AG08395 (cell line): ENCODE data around the gene SAAL1.
"Not testable (repeated sequence)": the region's sequence is repeated elsewhere in the genome, so short reads cannot be mapped to it uniquely, and the experiment has no call there.

Source experiments
- DNase-seq: peaks from one replicate; pipeline ENCODE4 v3.0.0; 2012; ENCODE audit warnings: mixed read lengths, low spot score

Gene SAAL1, protein sequence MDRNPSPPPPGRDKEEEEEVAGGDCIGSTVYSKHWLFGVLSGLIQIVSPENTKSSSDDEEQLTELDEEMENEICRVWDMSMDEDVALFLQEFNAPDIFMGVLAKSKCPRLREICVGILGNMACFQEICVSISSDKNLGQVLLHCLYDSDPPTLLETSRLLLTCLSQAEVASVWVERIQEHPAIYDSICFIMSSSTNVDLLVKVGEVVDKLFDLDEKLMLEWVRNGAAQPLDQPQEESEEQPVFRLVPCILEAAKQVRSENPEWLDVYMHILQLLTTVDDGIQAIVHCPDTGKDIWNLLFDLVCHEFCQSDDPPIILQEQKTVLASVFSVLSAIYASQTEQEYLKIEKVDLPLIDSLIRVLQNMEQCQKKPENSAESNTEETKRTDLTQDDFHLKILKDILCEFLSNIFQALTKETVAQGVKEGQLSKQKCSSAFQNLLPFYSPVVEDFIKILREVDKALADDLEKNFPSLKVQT

GRCh38 chr11:18105802-18106574 is at the start of gene SAAL1:
Gene SAAL1 (minus strand): TSS chr11:18106082. CDS start chr11:18106041, 41 bp downstream.
- peak; percentile 89 for DNase-seq

- DNase-seq, result no peak
Measured at GRCh38 chr11:18151581-18151980, 45.7 kb upstream of the SAAL1 start.

DNA sequence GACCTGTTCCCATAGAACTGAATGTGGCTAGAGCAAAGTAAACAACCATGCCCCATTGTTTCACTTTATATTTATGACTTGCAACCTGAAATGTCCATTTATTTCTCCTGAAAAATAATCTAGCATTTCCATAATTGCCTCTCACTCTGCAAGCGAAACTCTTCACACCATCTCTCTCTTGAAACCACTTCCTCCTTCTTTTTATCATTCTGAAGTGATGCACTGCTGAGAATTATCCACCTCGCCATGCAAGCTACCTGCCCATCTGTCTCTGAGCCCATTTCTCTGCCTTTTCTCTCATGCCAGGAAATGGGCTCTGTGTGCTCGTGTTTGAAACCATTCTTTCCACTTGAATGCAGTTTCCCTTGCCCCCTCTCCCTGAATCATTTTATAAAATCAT is 40.0 kb upstream of the SAAL1 start:
- no peak for DNase-seq

DNA sequence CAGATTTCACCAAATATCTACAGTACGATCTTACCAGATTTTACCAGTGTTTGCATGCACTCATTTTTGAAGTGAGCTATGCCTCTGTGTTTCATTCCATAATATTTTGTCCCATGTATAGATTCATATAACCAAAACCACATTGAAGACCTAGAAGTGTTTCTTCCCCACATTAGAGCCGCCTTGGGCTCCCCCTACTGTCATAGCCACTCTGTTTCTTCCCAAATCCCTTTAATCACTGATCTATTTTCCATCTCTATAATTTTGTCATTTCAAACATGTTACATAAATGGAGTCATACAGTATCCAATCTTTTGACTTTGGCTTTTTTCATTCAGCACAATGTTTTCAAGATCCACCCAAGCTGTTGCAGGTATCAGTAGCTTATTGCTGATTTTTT is 39.1 kb upstream of the SAAL1 start:
- DNase-seq, result no peak

GRCh38 chr11:18144243-18144642 is 38.4 kb upstream of the SAAL1 start:
- DNase-seq, result no peak

DNA sequence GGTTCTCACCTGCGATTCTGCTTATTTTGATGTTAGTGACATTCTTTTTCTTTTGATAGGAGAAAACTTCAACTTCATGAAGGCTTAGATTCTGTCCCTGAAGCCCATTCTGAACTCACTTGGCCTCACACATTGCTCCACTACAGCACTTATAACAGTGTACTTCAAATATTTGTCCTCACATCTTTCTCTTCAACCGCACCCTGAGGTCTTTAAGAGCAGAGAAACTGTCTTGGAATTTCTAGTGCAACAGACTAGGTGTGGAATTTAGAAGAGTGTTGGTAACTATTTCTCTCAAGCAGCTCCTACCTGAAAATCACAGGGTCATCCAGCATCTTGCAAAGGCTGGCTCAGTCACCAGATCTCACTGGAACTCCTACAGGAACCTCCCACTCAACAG is 34.3 kb upstream of the SAAL1 start:
- no peak for DNase-seq

GRCh38 chr11:18137186-18137800 is 31.4 kb upstream of the SAAL1 start:
- DNase-seq, result no peak

DNA sequence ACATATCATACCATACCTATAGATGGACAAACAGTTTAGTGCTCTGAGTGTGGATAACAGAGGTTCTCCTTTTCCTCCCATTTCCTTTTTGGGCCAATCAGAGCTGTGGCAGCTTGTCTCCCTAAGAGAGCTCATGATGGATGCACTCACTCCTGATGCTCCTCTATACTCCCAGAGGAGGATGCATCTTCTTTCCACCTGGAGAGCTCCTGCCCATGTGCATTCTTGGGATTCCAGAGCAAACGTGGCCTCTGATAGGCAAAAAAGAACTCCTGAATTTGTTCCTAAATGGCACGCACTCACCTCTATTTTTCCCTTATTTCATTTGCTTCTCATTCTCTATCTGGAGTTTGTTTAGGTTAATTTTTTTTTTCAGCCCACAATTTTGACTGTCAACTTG is 29.4 kb upstream of the SAAL1 start:
- no peak for DNase-seq

DNA sequence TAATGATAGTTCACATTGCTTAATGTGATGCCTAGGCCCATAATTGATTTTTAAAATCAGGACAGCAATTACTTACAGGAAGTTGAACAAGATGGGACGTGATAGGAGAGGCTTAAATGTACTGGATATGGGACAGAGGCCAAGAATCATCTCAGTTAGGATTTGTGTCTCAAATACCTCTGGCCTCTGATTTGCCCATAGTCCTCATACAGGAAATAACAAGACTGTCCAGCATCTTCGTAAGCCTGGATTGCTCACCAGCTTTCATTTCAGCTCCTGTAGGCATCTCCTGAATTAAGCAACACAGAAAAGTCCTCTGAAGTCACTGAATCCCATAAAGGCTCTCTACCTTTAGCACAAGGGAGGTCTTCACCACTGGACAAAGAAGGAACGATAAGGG is 26.5 kb upstream of the SAAL1 start, which contains the start of gene MRGPRX3:
Gene MRGPRX3, plus strand, starts transcription at position 231 of the 400 bp plus-strand sequence. CDS start 4,632 bp downstream, outside the sequence.
- no peak for DNase-seq

- DNase-seq, result not testable (repeated sequence)
Measured at GRCh38 chr11:18131115-18131514, 25.2 kb upstream of the SAAL1 start.

DNA sequence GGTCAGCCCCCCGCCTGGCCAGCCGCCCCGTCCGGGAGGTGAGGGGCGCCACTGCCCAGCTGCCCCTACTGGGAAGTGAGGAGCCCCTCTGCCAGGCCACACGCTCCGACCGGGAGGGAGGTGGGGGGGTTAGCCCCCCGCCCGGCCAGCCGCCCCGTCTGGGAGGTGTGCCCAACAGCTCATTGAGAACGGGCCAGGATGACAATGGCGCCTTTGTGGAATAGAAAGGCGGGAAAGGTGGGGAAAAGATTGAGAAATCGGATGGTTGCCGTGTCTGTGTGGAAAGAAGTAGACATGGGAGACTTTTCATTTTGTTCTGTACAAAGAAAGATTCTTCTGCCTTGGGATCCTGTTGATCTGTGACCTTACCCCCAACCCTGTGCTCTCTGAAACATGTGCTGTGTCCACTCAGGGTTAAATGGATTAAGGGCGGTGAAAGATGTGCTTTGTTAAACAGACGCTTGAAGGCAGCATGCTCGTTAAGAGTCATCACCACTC is 15.5 kb upstream of the SAAL1 start:
- DNase-seq, result not testable (repeated sequence)

- peak; percentile 78 for DNase-seq
Measured at GRCh38 chr11:18115360-18116127, 9.7 kb upstream of the SAAL1 start.

DNA sequence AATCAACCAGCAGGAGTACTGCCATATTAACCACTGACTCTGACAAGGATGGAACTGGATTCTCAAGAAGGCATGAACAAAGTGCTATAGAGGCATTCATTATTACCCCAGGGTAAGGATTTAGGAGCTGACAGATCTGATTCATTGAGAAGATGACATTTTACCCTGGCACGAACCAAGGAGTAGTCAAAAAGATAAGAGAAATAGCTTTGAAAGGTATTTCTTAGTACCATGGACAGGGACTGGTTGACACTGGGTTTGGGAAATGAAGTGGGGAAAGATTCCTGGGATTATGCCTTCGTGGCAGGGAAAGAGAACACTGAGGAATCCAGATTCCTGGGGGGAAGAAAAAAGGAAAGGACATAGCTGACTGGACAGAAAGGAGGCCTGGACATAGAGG is 5.1 kb upstream of the SAAL1 start:
- no peak for DNase-seq

DNA sequence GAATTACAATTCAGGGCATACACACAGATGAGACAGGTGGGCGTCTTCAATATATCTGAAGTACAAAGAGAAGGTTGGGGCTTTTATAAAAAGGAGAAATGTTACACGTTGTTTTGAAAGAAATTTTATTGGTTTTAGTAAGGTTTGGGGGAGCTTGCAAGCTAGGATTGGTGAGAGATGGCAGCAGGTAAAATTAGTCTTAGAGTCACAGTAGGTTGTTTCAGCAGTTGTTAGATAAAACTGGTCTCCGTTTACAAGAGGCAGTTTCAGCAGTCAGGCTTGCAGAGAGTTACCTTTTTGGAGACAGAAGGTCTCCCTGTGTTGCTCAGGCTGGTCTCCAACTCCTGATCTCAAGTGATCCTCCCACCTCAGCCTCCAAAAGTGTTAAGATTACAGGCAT is 2.4 kb upstream of the SAAL1 start:
- DNase-seq, result no peak

GRCh38 chr11:18106688-18107087 is 806 bp upstream of the SAAL1 start:
- no peak for DNase-seq

GRCh38 chr11:18105086-18105801 is 638 bp downstream of the SAAL1 start:
- DNase-seq, result no peak

- DNase-seq, result no peak
Measured at GRCh38 chr11:18100926-18101656, 4.8 kb downstream of the SAAL1 start.

DNA sequence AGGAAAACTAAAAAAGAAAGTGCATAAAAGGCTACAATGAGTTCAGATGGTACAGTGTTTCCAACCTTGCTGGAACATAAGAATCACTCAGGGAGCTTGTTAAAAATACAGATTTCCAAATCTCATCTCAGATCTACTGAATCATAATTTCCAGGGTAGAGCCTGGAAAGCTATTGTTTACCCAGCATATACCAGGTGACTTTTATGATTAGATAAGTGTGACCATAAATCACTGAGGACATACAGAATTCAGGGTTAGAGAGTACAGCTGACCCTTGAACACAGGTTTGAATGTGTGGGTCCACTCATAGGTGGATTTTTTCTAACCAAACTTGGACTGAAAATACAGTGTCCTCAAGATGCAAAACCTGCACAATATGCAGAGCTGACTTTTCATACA is 11.9 kb downstream of the SAAL1 start:
- no peak for DNase-seq

DNA sequence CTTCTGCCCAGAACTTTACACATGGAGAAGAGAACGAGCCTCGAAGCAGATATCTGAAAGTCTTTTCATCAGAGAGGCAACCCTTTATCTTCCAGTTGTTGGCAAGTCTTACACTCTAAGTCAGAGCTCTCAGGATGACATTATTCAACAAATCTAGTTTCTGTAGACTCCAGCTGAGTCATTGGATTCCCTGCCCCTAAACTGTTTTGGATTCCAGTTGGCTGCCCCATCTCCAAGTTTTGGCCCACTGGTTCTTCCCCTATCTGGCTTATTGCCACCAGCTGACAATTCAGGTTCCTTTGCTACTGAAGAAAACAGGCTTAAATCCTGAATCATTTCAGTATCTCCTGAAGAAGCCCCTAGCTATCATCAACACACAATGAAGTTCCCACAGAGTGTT is 14.2 kb downstream of the SAAL1 start:
- peak; percentile 3 for DNase-seq

DNA sequence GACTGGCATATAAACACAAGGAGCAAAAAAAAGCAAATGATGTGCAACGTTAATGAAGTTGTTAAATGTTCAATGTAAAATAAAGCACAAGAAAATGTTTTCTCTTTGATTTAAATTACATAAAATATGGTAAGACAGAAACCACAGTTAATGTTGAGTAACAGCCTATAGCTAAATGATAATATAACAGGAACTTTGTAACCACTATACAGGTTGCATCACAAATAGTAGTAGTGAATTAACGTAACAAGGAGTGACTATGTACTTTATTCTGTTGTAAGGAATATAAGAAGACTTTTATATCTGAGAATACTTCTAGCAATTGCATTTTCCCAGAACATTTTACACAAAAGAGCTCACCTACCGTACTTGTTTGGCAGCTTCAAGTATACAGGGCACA is 16.9 kb downstream of the SAAL1 start:
- no peak for DNase-seq
